Keratinocyte (primary cell): ENCODE data around the gene LVRN.

Source experiments
- EZH2 ChIP-seq: IDR thresholded peaks from one replicate; pipeline ENCODE4 v1.6.1; 2012; ENCODE audit warnings: inconsistent platforms, mild to moderate bottlenecking, low read length, moderate library complexity
- TF ChIP-seq, protein P1 (sequence below), 3 experiments: IDR thresholded peaks in 1 of 3; conservative IDR thresholded peaks in 1 of 3; optimal IDR thresholded peaks in 1 of 3; 2 replicates in 2 of 3; 3 replicates in 1 of 3; pipeline versions ENCODE3 to v1.5.1; 2011; ENCODE audit warnings: low read length in 3 of 3, mild to moderate bottlenecking in 3 of 3, moderate library complexity in 2 of 3, control low read depth in 1 of 3, inconsistent platforms in 1 of 3; ENCODE audit not compliant: insufficient read depth in 2 of 3; ENCODE audit errors: extremely low read depth in 1 of 3

DNA sequence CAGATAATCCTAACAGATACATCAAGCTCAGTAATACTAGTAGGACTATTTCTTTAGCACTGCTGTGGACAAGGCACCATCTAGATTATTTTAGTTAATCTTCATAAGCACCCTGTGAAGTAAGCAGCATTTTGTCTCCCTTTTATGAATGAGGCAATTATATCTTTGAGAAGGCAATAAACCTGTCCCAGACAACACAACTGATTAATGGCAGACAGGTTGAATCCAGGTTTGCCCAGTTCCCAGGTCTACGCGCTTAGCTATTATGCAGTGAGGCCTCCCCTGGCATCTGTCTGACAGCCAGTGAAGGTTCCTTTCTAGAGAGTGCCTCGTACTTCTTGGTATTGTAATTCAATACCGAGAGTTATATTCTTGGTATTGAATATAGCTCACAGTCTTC, 9.7 kb upstream of the LVRN start:
- TF ChIP-seq, protein P1, sequence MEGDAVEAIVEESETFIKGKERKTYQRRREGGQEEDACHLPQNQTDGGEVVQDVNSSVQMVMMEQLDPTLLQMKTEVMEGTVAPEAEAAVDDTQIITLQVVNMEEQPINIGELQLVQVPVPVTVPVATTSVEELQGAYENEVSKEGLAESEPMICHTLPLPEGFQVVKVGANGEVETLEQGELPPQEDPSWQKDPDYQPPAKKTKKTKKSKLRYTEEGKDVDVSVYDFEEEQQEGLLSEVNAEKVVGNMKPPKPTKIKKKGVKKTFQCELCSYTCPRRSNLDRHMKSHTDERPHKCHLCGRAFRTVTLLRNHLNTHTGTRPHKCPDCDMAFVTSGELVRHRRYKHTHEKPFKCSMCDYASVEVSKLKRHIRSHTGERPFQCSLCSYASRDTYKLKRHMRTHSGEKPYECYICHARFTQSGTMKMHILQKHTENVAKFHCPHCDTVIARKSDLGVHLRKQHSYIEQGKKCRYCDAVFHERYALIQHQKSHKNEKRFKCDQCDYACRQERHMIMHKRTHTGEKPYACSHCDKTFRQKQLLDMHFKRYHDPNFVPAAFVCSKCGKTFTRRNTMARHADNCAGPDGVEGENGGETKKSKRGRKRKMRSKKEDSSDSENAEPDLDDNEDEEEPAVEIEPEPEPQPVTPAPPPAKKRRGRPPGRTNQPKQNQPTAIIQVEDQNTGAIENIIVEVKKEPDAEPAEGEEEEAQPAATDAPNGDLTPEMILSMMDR (optimal IDR thresholded peaks at IDR 0.05 in 1 of 3, IDR thresholded peaks at IDR 0.05 in 1 of 3, conservative IDR thresholded peaks at IDR 0.05 in 1 of 3; ENCODE audit: extremely low read depth in 1 of 3, insufficient read depth in 2 of 3, low read length in 3 of 3) = no peak
- TF ChIP-seq EZH2 = no peak
